Nephron (organoid): Measurements from ENCODE around the gene OSBPL5.

ENCODE experiments used
- H3K27ac Mint-ChIP-seq, 3 experiments: 2 replicates each; pipeline ENCODE4 v1.8.0; 2020; ENCODE audit warnings: mixed read lengths in 3 of 3, mild to moderate bottlenecking in 2 of 3, moderate library complexity in 1 of 3
- H3K27me3 Mint-ChIP-seq: 2 replicates; pipeline ENCODE4 v1.8.0; 2021; ENCODE audit warnings: low read depth, mild to moderate bottlenecking, moderate library complexity, mixed read lengths
- H3K36me3 Mint-ChIP-seq: 2 replicates; pipeline ENCODE4 v1.8.0; 2020; ENCODE audit warnings: low read depth, mixed read lengths
- H3K4me1 Mint-ChIP-seq: 2 replicates; pipeline ENCODE4 v1.8.0; 2020; ENCODE audit warnings: mixed read lengths
- H3K4me3 Mint-ChIP-seq, 3 experiments: 2 replicates each; pipeline ENCODE4 v1.8.0; 2020; ENCODE audit warnings: mild to moderate bottlenecking in 3 of 3, mixed read lengths in 3 of 3, moderate library complexity in 2 of 3
- H3K9me3 Mint-ChIP-seq: 2 replicates; pipeline ENCODE4 v1.8.0; 2020; ENCODE audit warnings: mixed read lengths
- CTCF ChIP-seq, 3 experiments: fragments of 200-600 bp; sonication (generic); IDR thresholded peaks; one replicate each; pipeline ENCODE4 v1.5.0; 2021; ENCODE audit warnings: antibody characterized with exemption in 3 of 3; ENCODE audit not compliant: unreplicated experiment in 3 of 3

Gene OSBPL5

GRCh38 chr11:3111919-3112690 is 53.0 kb downstream of the OSBPL5 start:
- TF ChIP-seq CTCF (IDR thresholded peaks at IDR 0.05; ENCODE audit: unreplicated experiment in 3 of 3): no peak
- no peak overlapping the region for H3K27ac Mint-ChIP-seq
- no peaks in the 10 kb centered on the region for H3K4me1 Mint-ChIP-seq
- no peak overlapping the region for H3K4me3 Mint-ChIP-seq
- no peaks in the 10 kb centered on the region for H3K27me3 Mint-ChIP-seq
- H3K36me3 Mint-ChIP-seq: peaks cover 68% of the 10 kb centered on the region
- peaks cover 25% of the 10 kb centered on the region for H3K9me3 Mint-ChIP-seq

GRCh38 chr11:3111466-3111865 is 53.6 kb downstream of the OSBPL5 start:
- H3K9me3 Mint-ChIP-seq: peaks cover 25% of the 10 kb centered on the region
- no peak overlapping the region for H3K4me3 Mint-ChIP-seq
- no peak for TF ChIP-seq CTCF (IDR thresholded peaks at IDR 0.05; ENCODE audit: unreplicated experiment in 3 of 3)
- no peaks in the 10 kb centered on the region for H3K27me3 Mint-ChIP-seq
- H3K36me3 Mint-ChIP-seq: peaks cover 63% of the 10 kb centered on the region
- H3K4me1 Mint-ChIP-seq: no peaks in the 10 kb centered on the region
- no peak overlapping the region for H3K27ac Mint-ChIP-seq

- Mint-ChIP-seq H3K27ac (no peak overlapping the region), H3K36me3 (peaks cover 55% of the 10 kb centered on the region), H3K4me1 (no peaks in the 10 kb centered on the region), H3K4me3 (no peak overlapping the region), H3K27me3 (no peaks in the 10 kb centered on the region), H3K9me3 (peaks cover 18% of the 10 kb centered on the region)
- TF ChIP-seq CTCF (IDR thresholded peaks at IDR 0.05; ENCODE audit: unreplicated experiment in 3 of 3): peak in 1 of 3 experiments; percentile 21
These were observed 55.0 kb downstream of the OSBPL5 start for GRCh38 chr11:3109921-3110706.

- Mint-ChIP-seq H3K4me1 (no peaks in the 10 kb centered on the region), H3K36me3 (peaks cover 50% of the 10 kb centered on the region), H3K27ac (no peak overlapping the region), H3K4me3 (no peak overlapping the region), H3K9me3 (peaks cover 14% of the 10 kb centered on the region), H3K27me3 (no peaks in the 10 kb centered on the region)
- TF ChIP-seq CTCF (IDR thresholded peaks at IDR 0.05; ENCODE audit: unreplicated experiment in 3 of 3): no peak
These were observed 55.7 kb downstream of the OSBPL5 start for GRCh38 chr11:3109434-3109833.

- no peak overlapping the region for H3K4me3 Mint-ChIP-seq
- no peaks in the 10 kb centered on the region for H3K27me3 Mint-ChIP-seq
- H3K27ac Mint-ChIP-seq: no peak overlapping the region
- H3K36me3 Mint-ChIP-seq: peaks cover 38% of the 10 kb centered on the region
- no peaks in the 10 kb centered on the region for H3K4me1 Mint-ChIP-seq
- peaks cover 10% of the 10 kb centered on the region for H3K9me3 Mint-ChIP-seq
- TF ChIP-seq CTCF (IDR thresholded peaks at IDR 0.05; ENCODE audit: unreplicated experiment in 3 of 3): no peak
These were observed 56.9 kb downstream of the OSBPL5 start for GRCh38 chr11:3108183-3108721.
